Activated T-helper 2 cell treated with anti-CD3 and anti-CD28 coated beads, Interferon-gamma antibody, Interleukin-2, Interleukin-4, amounts not matched to agents 10 μg/mL and 5 μg/mL and 100 μg/mL, durations not matched to agents 14 hours and 24 hours and 36 hours (primary cell): ENCODE data around the gene PLEKHA5. TPM values are rescaled to one million over a fixed set of nuclear protein-coding genes. Genes with fewer than 3 reads are reported as not detected.
"Not testable (repeated sequence)": the region's sequence is repeated elsewhere in the genome, so short reads cannot be mapped to it uniquely, and the experiment has no call there.

Source experiments
- DNase-seq: peaks from one replicate; pipeline ENCODE4 v3.0.0; 2021; ENCODE audit warnings: low spot score
- H3K27ac Mint-ChIP-seq: one replicate; pipeline ENCODE4 v1.8.0; 2021; ENCODE audit warnings: mixed read lengths
- H3K27me3 Mint-ChIP-seq: one replicate; pipeline ENCODE4 v1.8.0; 2021; ENCODE audit warnings: low read depth, mixed read lengths
- H3K36me3 Mint-ChIP-seq: one replicate; pipeline ENCODE4 v1.8.0; 2021; ENCODE audit warnings: low read depth, mixed read lengths
- H3K4me1 Mint-ChIP-seq: one replicate; pipeline ENCODE4 v1.8.0; 2021; ENCODE audit warnings: low read depth, mixed read lengths
- H3K4me3 Mint-ChIP-seq: one replicate; pipeline ENCODE4 v1.8.0; 2021; ENCODE audit warnings: low read depth, mild to moderate bottlenecking, moderate library complexity, mixed read lengths
- H3K9me3 Mint-ChIP-seq: one replicate; pipeline ENCODE4 v1.8.0; 2021; ENCODE audit warnings: mixed read lengths
- intact Hi-C: fragments of 100-400 bp; cut with micrococcal nuclease; formaldehyde crosslinking; loops from one replicate; pipeline ENCODE4 v1.15.1; 2023
- total RNA-seq: library from RNA; stranded (reverse); gene quantifications from 2 replicates; pipeline ENCODE4 v1.2.3, GENCODE V29; 2022

Gene PLEKHA5
- total RNA-seq, 1 donor from 2014 or later: 3.2 TPM

GRCh38 chr12:19301223-19301622 is 171.7 kb downstream of the PLEKHA5 start:
- H3K4me3 Mint-ChIP-seq: no peak overlapping the region

GRCh38 chr12:19301688-19302087 is 172.2 kb downstream of the PLEKHA5 start:
- H3K4me3 Mint-ChIP-seq: no peak overlapping the region
- no peak for DNase-seq
- H3K27ac Mint-ChIP-seq: no peak overlapping the region
- no peaks in the 10 kb centered on the region for H3K9me3 Mint-ChIP-seq
- intact Hi-C loops: no loop called here
- no peaks in the 10 kb centered on the region for H3K4me1 Mint-ChIP-seq
- no peaks in the 10 kb centered on the region for H3K27me3 Mint-ChIP-seq
- H3K36me3 Mint-ChIP-seq: no peaks in the 10 kb centered on the region

More at GRCh38 chr12:19301223-19301622, 171.7 kb downstream of the PLEKHA5 start:
- Mint-ChIP-seq H3K9me3 (no peaks in the 10 kb centered on the region), H3K36me3 (no peaks in the 10 kb centered on the region), H3K4me1 (no peaks in the 10 kb centered on the region), H3K27ac (no peak overlapping the region), H3K27me3 (no peaks in the 10 kb centered on the region)
- no peak for DNase-seq
- intact Hi-C loops: no loop called here

- no peak overlapping the region for H3K27ac Mint-ChIP-seq
- DNase-seq: no peak
- H3K4me1 Mint-ChIP-seq: no peaks in the 10 kb centered on the region
- H3K36me3 Mint-ChIP-seq: no peaks in the 10 kb centered on the region
- H3K9me3 Mint-ChIP-seq: no peaks in the 10 kb centered on the region
- no peak overlapping the region for H3K4me3 Mint-ChIP-seq
- intact Hi-C loops: no loop called here
- no peaks in the 10 kb centered on the region for H3K27me3 Mint-ChIP-seq
These were observed 172.6 kb downstream of the PLEKHA5 start for GRCh38 chr12:19302100-19302640.

GRCh38 chr12:19303496-19303895 is 174.0 kb downstream of the PLEKHA5 start:
- Mint-ChIP-seq H3K4me3 (no peak overlapping the region), H3K27ac (no peak overlapping the region), H3K27me3 (no peaks in the 10 kb centered on the region), H3K9me3 (no peaks in the 10 kb centered on the region), H3K4me1 (no peaks in the 10 kb centered on the region), H3K36me3 (no peaks in the 10 kb centered on the region)
- intact Hi-C loops: no loop called here
- DNase-seq: no peak

GRCh38 chr12:19304149-19304750 is 174.7 kb downstream of the PLEKHA5 start:
- Mint-ChIP-seq H3K4me1 (no peaks in the 10 kb centered on the region), H3K9me3 (no peaks in the 10 kb centered on the region), H3K27me3 (no peaks in the 10 kb centered on the region), H3K27ac (no peak overlapping the region), H3K36me3 (no peaks in the 10 kb centered on the region), H3K4me3 (no peak overlapping the region)
- no peak for DNase-seq
- intact Hi-C loops: no loop called here

GRCh38 chr12:19305621-19306020 is 176.1 kb downstream of the PLEKHA5 start:
- H3K9me3 Mint-ChIP-seq, DNase-seq, H3K27me3 Mint-ChIP-seq, intact Hi-C loops, H3K4me1 Mint-ChIP-seq, H3K4me3 Mint-ChIP-seq, H3K27ac Mint-ChIP-seq, H3K36me3 Mint-ChIP-seq: not testable (repeated sequence)

GRCh38 chr12:19306366-19306765 is 176.8 kb downstream of the PLEKHA5 start:
- Mint-ChIP-seq H3K4me1 (no peaks in the 10 kb centered on the region), H3K36me3 (no peaks in the 10 kb centered on the region), H3K9me3 (no peaks in the 10 kb centered on the region), H3K27ac (no peak overlapping the region), H3K27me3 (no peaks in the 10 kb centered on the region), H3K4me3 (no peak overlapping the region)
- intact Hi-C loops: no loop called here
- DNase-seq: no peak

- Mint-ChIP-seq H3K27me3 (no peaks in the 10 kb centered on the region), H3K27ac (no peak overlapping the region), H3K4me1 (peaks cover 9% of the 10 kb centered on the region), H3K9me3 (no peaks in the 10 kb centered on the region), H3K4me3 (no peak overlapping the region), H3K36me3 (no peaks in the 10 kb centered on the region)
- no peak for DNase-seq
- intact Hi-C loops: no loop called here
These were observed 177.9 kb downstream of the PLEKHA5 start for GRCh38 chr12:19307451-19307850.

GRCh38 chr12:19311165-19311564 is 181.6 kb downstream of the PLEKHA5 start:
- peaks cover 19% of the 10 kb centered on the region for H3K4me1 Mint-ChIP-seq

GRCh38 chr12:19312637-19313036 is 183.1 kb downstream of the PLEKHA5 start:
- Mint-ChIP-seq H3K36me3 (no peaks in the 10 kb centered on the region), H3K4me3 (no peak overlapping the region)
- intact Hi-C loops: loop anchor here (1.0 to 5.0 kb wide), 3 partner anchors 40 to 365 kb away; no protein-coding TSS in a partner anchor

More at GRCh38 chr12:19311165-19311564, 181.6 kb downstream of the PLEKHA5 start:
- Mint-ChIP-seq H3K36me3 (no peaks in the 10 kb centered on the region), H3K9me3 (no peaks in the 10 kb centered on the region), H3K27ac (no peak overlapping the region), H3K27me3 (no peaks in the 10 kb centered on the region), H3K4me3 (no peak overlapping the region)
- intact Hi-C loops: loop anchor here (5.0 kb wide), 2 partner anchors 39 to 366 kb away; no protein-coding TSS in a partner anchor
- no peak for DNase-seq

GRCh38 chr12:19316425-19316824 is 186.9 kb downstream of the PLEKHA5 start:
- DNase-seq: no peak
- H3K4me3 Mint-ChIP-seq: no peak overlapping the region
- peaks cover 20% of the 10 kb centered on the region for H3K4me1 Mint-ChIP-seq
- H3K27me3 Mint-ChIP-seq: no peaks in the 10 kb centered on the region
- intact Hi-C loops: no loop called here
- no peak overlapping the region for H3K27ac Mint-ChIP-seq
- no peaks in the 10 kb centered on the region for H3K9me3 Mint-ChIP-seq
- no peaks in the 10 kb centered on the region for H3K36me3 Mint-ChIP-seq

More at GRCh38 chr12:19312637-19313036, 183.1 kb downstream of the PLEKHA5 start:
- Mint-ChIP-seq H3K27me3 (no peaks in the 10 kb centered on the region), H3K27ac (peak overlapping the region; percentile 20), H3K9me3 (no peaks in the 10 kb centered on the region), H3K4me1 (peaks cover 20% of the 10 kb centered on the region)
- no peak for DNase-seq

GRCh38 chr12:19322376-19322775 is 192.8 kb downstream of the PLEKHA5 start:
- Mint-ChIP-seq H3K27me3 (no peaks in the 10 kb centered on the region), H3K4me1 (no peaks in the 10 kb centered on the region), H3K4me3 (no peak overlapping the region), H3K9me3 (no peaks in the 10 kb centered on the region), H3K36me3 (no peaks in the 10 kb centered on the region), H3K27ac (no peak overlapping the region)
- intact Hi-C loops: no loop called here
- no peak for DNase-seq

GRCh38 chr12:19323805-19324204 is 194.3 kb downstream of the PLEKHA5 start:
- no peak for DNase-seq
- Mint-ChIP-seq H3K9me3 (no peaks in the 10 kb centered on the region), H3K4me1 (no peaks in the 10 kb centered on the region), H3K36me3 (no peaks in the 10 kb centered on the region), H3K27ac (no peak overlapping the region), H3K4me3 (no peak overlapping the region), H3K27me3 (no peaks in the 10 kb centered on the region)
- intact Hi-C loops: no loop called here
